HepG2 (cell line): Measurements from ENCODE around the gene LHX1. TPM values are rescaled to one million over a fixed set of nuclear protein-coding genes. Genes with fewer than 3 reads are reported as not detected.
A peak's percentile ranks its signal among the peaks of the same experiment; 100 is the strongest.

Experiments used
- ADNP ChIP-seq: sonication (generic); formaldehyde crosslinking; IDR thresholded peaks from 2 replicates; pipeline ENCODE4 v1.4.0; 2020; ENCODE audit warnings: missing genetic modification reagents
- ATF1 ChIP-seq: IDR thresholded peaks from 2 replicates; pipeline ENCODE4 v1.6.1; 2016; ENCODE audit warnings: mild to moderate bottlenecking, control low read depth
- BHLHE40 ChIP-seq: IDR thresholded peaks from 2 replicates; pipeline ENCODE4 v1.6.1; 2011; ENCODE audit warnings: low read length, improper control_type of control experiment
- EHMT2 ChIP-seq: fragments of 200-600 bp; sonication (generic); IDR thresholded peaks from 2 replicates; pipeline ENCODE4 v1.7.0; 2017; ENCODE audit warnings: antibody characterized with exemption, low read depth, low read length, borderline replicate concordance
- GPN1 ChIP-seq: sonication (generic); formaldehyde crosslinking; IDR thresholded peaks from 2 replicates; pipeline ENCODE4 v1.5.1; 2020; ENCODE audit warnings: missing genetic modification reagents, borderline replicate concordance
- KDM4B ChIP-seq: sonication (generic); formaldehyde crosslinking; IDR thresholded peaks from 2 replicates; pipeline ENCODE4 v1.4.0; 2020; ENCODE audit warnings: missing genetic modification reagents
- KLF6 ChIP-seq: IDR thresholded peaks from 2 replicates; pipeline ENCODE4 v1.8.0; 2016; ENCODE audit warnings: missing biosample characterization, missing genetic modification reagents
- LBX2 ChIP-seq: sonication (generic); formaldehyde crosslinking; IDR thresholded peaks from 2 replicates; pipeline ENCODE4 v1.5.0; 2020; ENCODE audit warnings: missing genetic modification reagents, mild to moderate bottlenecking, borderline replicate concordance
- MIER3 ChIP-seq: IDR thresholded peaks from 2 replicates; pipeline ENCODE4 v1.6.1; 2016; ENCODE audit warnings: missing compliant biosample characterization, borderline replicate concordance
- NCOA1 ChIP-seq: sonication (generic); formaldehyde crosslinking; IDR thresholded peaks from 2 replicates; pipeline ENCODE4 v1.9.0; 2021; ENCODE audit warnings: missing genetic modification reagents
- NR2C2 ChIP-seq: sonication (generic); formaldehyde crosslinking; IDR thresholded peaks from 2 replicates; pipeline ENCODE4 v1.4.0; 2020; ENCODE audit warnings: missing genetic modification reagents, mild to moderate bottlenecking, moderate library complexity, borderline replicate concordance
- POGZ ChIP-seq: sonication (generic); formaldehyde crosslinking; IDR thresholded peaks from 2 replicates; pipeline ENCODE4 v1.4.0; 2020; ENCODE audit warnings: mild to moderate bottlenecking, missing genetic modification reagents
- RERE ChIP-seq: IDR thresholded peaks from 2 replicates; pipeline ENCODE4 v1.6.1; 2016; ENCODE audit warnings: low read depth, missing genetic modification reagents, missing compliant biosample characterization
- RORA ChIP-seq: sonication (generic); formaldehyde crosslinking; IDR thresholded peaks from 2 replicates; pipeline ENCODE4 v1.5.0; 2020; ENCODE audit warnings: mild to moderate bottlenecking, missing genetic modification reagents, moderate library complexity
- STAG1 ChIP-seq: sonication (generic); formaldehyde crosslinking; IDR thresholded peaks from 2 replicates; pipeline ENCODE4 v1.4.0; 2020; ENCODE audit warnings: missing genetic modification reagents
- THRA ChIP-seq: sonication (generic); formaldehyde crosslinking; IDR thresholded peaks from 2 replicates; pipeline ENCODE4 v1.4.0; 2020; ENCODE audit warnings: missing genetic modification reagents, borderline replicate concordance
- XRCC5 ChIP-seq: fragments of 200-400 bp; formaldehyde crosslinking; optimal IDR thresholded peaks from 2 replicates; pipeline ENCODE3; 2017; ENCODE audit warnings: mild to moderate bottlenecking, low read length
- ZNF20 ChIP-seq: sonication (generic); formaldehyde crosslinking; IDR thresholded peaks from 2 replicates; pipeline ENCODE4 v1.4.0; 2020; ENCODE audit warnings: mild to moderate bottlenecking, moderate library complexity, missing genetic modification reagents
- ZNF263 ChIP-seq: sonication (generic); formaldehyde crosslinking; IDR thresholded peaks from 2 replicates; pipeline ENCODE4 v1.4.0; 2020; ENCODE audit warnings: missing genetic modification reagents
- ZNF704 ChIP-seq: sonication (generic); formaldehyde crosslinking; IDR thresholded peaks from 2 replicates; pipeline ENCODE4 v1.8.1; 2023; ENCODE audit warnings: mild to moderate bottlenecking, inconsistent platforms, moderate library complexity, missing genetic modification reagents, borderline replicate concordance
- ZNF709 ChIP-seq: sonication (generic); formaldehyde crosslinking; IDR thresholded peaks from 2 replicates; pipeline ENCODE4 v1.5.0; 2020; ENCODE audit warnings: mild to moderate bottlenecking, missing genetic modification reagents
- ZSCAN20 ChIP-seq: sonication (generic); formaldehyde crosslinking; IDR thresholded peaks from 2 replicates; pipeline ENCODE4 v1.4.0; 2020; ENCODE audit warnings: missing genetic modification reagents, mild to moderate bottlenecking, borderline replicate concordance
- polyA plus RNA-seq, 8 experiments: library from polyadenylated mRNA; depleted of rRNA in 3 of 8; stranded (reverse) in 7 of 8; unstranded in 1 of 8; fragments of >200 nt; fragmentation: Illumina TruSeq in 4 of 8; extraction: Trizol in 4 of 8; gene quantifications; 2 replicates each; pipeline versions ENCODE4 v1.2.1 to v1.2.3, GENCODE V29; 2011 to 2016; ENCODE audit warnings: low read depth in 4 of 8, missing spikeins in 1 of 8, mixed read lengths in 1 of 8; ENCODE audit not compliant: insufficient read depth in 1 of 8
- total RNA-seq, 5 experiments: library from RNA; depleted of rRNA; stranded (reverse); fragments of >200 nt; fragmentation: Illumina TruSeq; extraction: Trizol; gene quantifications; 2 replicates each; pipeline ENCODE4 v1.2.3, GENCODE V29; 2016; ENCODE audit warnings: low read depth in 1 of 5

LHX1 gene
- total and polyA plus RNA-seq, 2 of the 13 experiments (the other 11 are each of a cell fraction or from before 2014, with no cell fraction given): not detected

GRCh38 chr17:36948717-36949460, 11.6 kb downstream of the LHX1 start, which contains the start of gene AATF (continued):
- TF ChIP-seq XRCC5 (peak; percentile 45), NCOA1 (peak; percentile 90), KLF6 (CRISPR knock-in tag) (peak; percentile 94), ZNF709 (peak; percentile 99), RORA (CRISPR knock-in tag) (no peak), KDM4B (CRISPR knock-in tag) (0 out of 2 replicates have a peak, but pooled peaks have one; percentile 13), ZNF704 (peak; percentile 99), ZSCAN20 (CRISPR knock-in tag) (peak; percentile 97), THRA (CRISPR knock-in tag) (no peak), ZNF20 (CRISPR knock-in tag) (0 out of 2 replicates have a peak, but pooled peaks have one; percentile 57), LBX2 (CRISPR knock-in tag) (peak; percentile 95), ZNF263 (CRISPR knock-in tag) (peak; percentile 84), ATF1 (peak; percentile 88), MIER3 (peak; percentile 87; the same call in 1 of the 2 replicates), STAG1 (CRISPR knock-in tag) (peak; percentile 17; the same call in 1 of the 2 replicates), POGZ (CRISPR knock-in tag) (peak; percentile 68), RERE (CRISPR knock-in tag) (no peak), NR2C2 (peak; percentile 68), ADNP (no peak), EHMT2 (peak; percentile 57; the same call in 1 of the 2 replicates), GPN1 (peak; percentile 83; the same call in 1 of the 2 replicates), BHLHE40 (peak; percentile 98)
